CD4-positive, alpha-beta T cell (primary cell): ENCODE results near the gene DBX2. TPM values are rescaled to one million over a fixed set of nuclear protein-coding genes. Genes with fewer than 3 reads are reported as not detected.
"Not testable (repeated sequence)": the region's sequence is repeated elsewhere in the genome, so short reads cannot be mapped to it uniquely, and the experiment has no call there.

Experiments
- ATAC-seq: fragments of 200-7000 bp; cut with Tn5 transposase; one replicate; pipeline ENCODE4 v1.10.0; 2022; ENCODE audit warnings: mild to moderate bottlenecking; ENCODE audit not compliant: poor library complexity
- CTCF ChIA-PET: fragments of 350-600 bp; sonication (Branson Sonifier 250); formaldehyde crosslinking; loops from one replicate; lab custom pipeline; 2021; ENCODE audit warnings: antibody characterized with exemption, inconsistent platforms; lab: Charles Lee
- POLR2A ChIA-PET: fragments of 350-600 bp; sonication (Branson Sonifier 250); formaldehyde crosslinking; loops from one replicate; lab custom pipeline; 2021; ENCODE audit warnings: antibody characterized with exemption, inconsistent platforms; lab: Charles Lee
- DNase-seq, 14 experiments: peaks; one replicate each; pipeline ENCODE4 v3.0.0-alpha.2; 2013 to 2020; ENCODE audit warnings: mixed read lengths in 2 of 14
- H3K27ac ChIP-seq, 2 donors: one replicate each; pipeline versions ENCODE4 v1.5.1 to v1.7.0; 2013; ENCODE audit warnings: low read length in 2 of 2, low read depth in 1 of 2, mild to moderate bottlenecking in 1 of 2
- H3K27me3 ChIP-seq, 2 experiments: 1 replicate in 1 of 2; 2 replicates in 1 of 2; pipeline versions ENCODE4 v1.6.1 to v1.7.0; 2013; ENCODE audit warnings: low read length in 2 of 2, control low read depth in 1 of 2, mild to moderate bottlenecking in 1 of 2, moderate library complexity in 1 of 2; ENCODE audit not compliant: insufficient read depth in 2 of 2, control insufficient read depth in 1 of 2
- H3K36me3 ChIP-seq: one replicate; pipeline ENCODE4 v1.6.1; 2013; ENCODE audit warnings: low read length, control low read depth; ENCODE audit not compliant: insufficient read depth
- H3K4me1 ChIP-seq: one replicate; pipeline ENCODE4 v1.6.1; 2013; ENCODE audit warnings: low read length, control low read depth; ENCODE audit not compliant: insufficient read depth
- H3K4me3 ChIP-seq: one replicate; pipeline ENCODE4 v1.5.1; 2013; ENCODE audit warnings: mild to moderate bottlenecking, low read length, moderate library complexity
- H3K9me3 ChIP-seq, 2 experiments: 1 replicate in 1 of 2; 2 replicates in 1 of 2; pipeline versions ENCODE4 v1.6.1 to v1.7.0; 2013; ENCODE audit warnings: low read length in 2 of 2, mild to moderate bottlenecking in 2 of 2, control low read depth in 1 of 2, moderate library complexity in 1 of 2; ENCODE audit not compliant: control insufficient read depth in 1 of 2, insufficient read depth in 1 of 2
- H3K27ac Mint-ChIP-seq: one replicate; pipeline ENCODE4 v1.8.0; 2020; ENCODE audit warnings: mixed read lengths
- H3K27me3 Mint-ChIP-seq: one replicate; pipeline ENCODE4 v1.8.0; 2021; ENCODE audit warnings: mixed read lengths
- H3K36me3 Mint-ChIP-seq: one replicate; pipeline ENCODE4 v1.8.0; 2021; ENCODE audit warnings: low read depth, mixed read lengths
- H3K4me1 Mint-ChIP-seq: one replicate; pipeline ENCODE4 v1.8.0; 2021; ENCODE audit warnings: low read depth, mixed read lengths
- H3K4me3 Mint-ChIP-seq: one replicate; pipeline ENCODE4 v1.8.0; 2020; ENCODE audit warnings: mild to moderate bottlenecking, mixed read lengths
- H3K9me3 Mint-ChIP-seq: one replicate; pipeline ENCODE4 v1.8.0; 2020; ENCODE audit warnings: mixed read lengths
- CTCF ChIP-seq: fragments of 200-600 bp; IDR thresholded peaks from one replicate; pipeline ENCODE4 v1.8.0; 2022; ENCODE audit warnings: antibody characterized with exemption, mild to moderate bottlenecking
- intact Hi-C, 2 experiments: fragments of 100-400 bp; cut with DNase I in 1 of 2; cut with micrococcal nuclease in 1 of 2; formaldehyde crosslinking; loops; one replicate each; pipeline versions ENCODE4 v1.15.1 to v1.9.0; 2023 to 2025; cut with DNase I, micrococcal nuclease
- total RNA-seq, 174 experiments: library from RNA in 2 of 174; stranded (reverse) in 2 of 174; gene quantifications; one replicate each; pipeline ENCODE4 v1.2.3 and lab custom pipeline; 2021 to 2026

DBX2 gene
- total RNA-seq, 2 experiments from 2014 or later = not detected

- no peaks in the 10 kb centered on the region for H3K36me3 Mint-ChIP-seq
- H3K27ac Mint-ChIP-seq = no peak overlapping the region
- ChIA-PET CTCF (interaction anchor here (1.8 kb wide), 1 partner anchor 13 kb away, joined by 3 read pairs; no protein-coding TSS in a partner anchor), POLR2A (no interaction called here)
- no peak overlapping the region for H3K4me3 Mint-ChIP-seq
- intact Hi-C loops = no loop called here
- no peaks in the 10 kb centered on the region for H3K4me1 ChIP-seq
- H3K27ac ChIP-seq = no peak overlapping the region
- no peak overlapping the region for H3K4me3 ChIP-seq
- H3K9me3 Mint-ChIP-seq = no peaks in the 10 kb centered on the region
- ATAC-seq (no peak), DNase-seq (no peak)
- H3K27me3 ChIP-seq = peaks cover 3 to 7% of the 10 kb centered on the region in 2 experiments
- H3K36me3 ChIP-seq = no peaks in the 10 kb centered on the region
- H3K4me1 Mint-ChIP-seq = no peaks in the 10 kb centered on the region
- TF ChIP-seq CTCF = no peak
- no peaks in the 10 kb centered on the region for H3K9me3 ChIP-seq
- H3K27me3 Mint-ChIP-seq = peaks cover 48% of the 10 kb centered on the region
Observed at GRCh38 chr12:45093051-45093450, 42.2 kb upstream of the DBX2 start.

GRCh38 chr12:45089411-45090075, 38.6 kb upstream of the DBX2 start:
- Histone ChIP-seq H3K4me3 (no peak overlapping the region), H3K4me1 (no peaks in the 10 kb centered on the region), H3K27ac (no peak overlapping the region), H3K36me3 (no peaks in the 10 kb centered on the region), H3K9me3 (peaks cover 0 to 5% of the 10 kb centered on the region in 2 experiments), H3K27me3 (peaks cover 0 to 4% of the 10 kb centered on the region in 2 experiments)
- ChIA-PET CTCF (interaction anchor here (1.0 kb wide), 1 partner anchor 14 kb away, joined by 3 read pairs; no protein-coding TSS in a partner anchor), POLR2A (interaction anchor here (0.7 kb wide), 1 partner anchor 23 kb away, joined by 3 read pairs; no protein-coding TSS in a partner anchor)
- no peak for TF ChIP-seq CTCF
- intact Hi-C loops = no loop called here
- peaks cover 40% of the 10 kb centered on the region for H3K27me3 Mint-ChIP-seq
- H3K36me3 Mint-ChIP-seq = no peaks in the 10 kb centered on the region
- no peak for ATAC-seq
- no peak overlapping the region for H3K27ac Mint-ChIP-seq
- H3K4me1 Mint-ChIP-seq = no peaks in the 10 kb centered on the region
- peaks cover 4% of the 10 kb centered on the region for H3K9me3 Mint-ChIP-seq
- H3K4me3 Mint-ChIP-seq = no peak overlapping the region
- no peak for DNase-seq

- ATAC-seq (no peak), DNase-seq (no peak)
- POLR2A ChIA-PET = no interaction called here
- no peak for TF ChIP-seq CTCF
- H3K4me1 Mint-ChIP-seq = no peaks in the 10 kb centered on the region
- Histone ChIP-seq H3K27me3 (peaks cover 0 to 4% of the 10 kb centered on the region in 2 experiments), H3K27ac (no peak overlapping the region), H3K9me3 (peaks cover 0 to 5% of the 10 kb centered on the region in 2 experiments), H3K36me3 (no peaks in the 10 kb centered on the region), H3K4me1 (no peaks in the 10 kb centered on the region), H3K4me3 (no peak overlapping the region)
- no peaks in the 10 kb centered on the region for H3K36me3 Mint-ChIP-seq
- CTCF ChIA-PET = no interaction called here
- intact Hi-C loops = no loop called here
- peaks cover 4% of the 10 kb centered on the region for H3K9me3 Mint-ChIP-seq
- no peak overlapping the region for H3K4me3 Mint-ChIP-seq
- H3K27me3 Mint-ChIP-seq = peaks cover 39% of the 10 kb centered on the region
- H3K27ac Mint-ChIP-seq = no peak overlapping the region
Observed at GRCh38 chr12:45088608-45089007, 37.7 kb upstream of the DBX2 start.

- H3K4me1 Mint-ChIP-seq, H3K4me3 ChIP-seq, H3K36me3 Mint-ChIP-seq, DNase-seq, H3K9me3 ChIP-seq, H3K27ac ChIP-seq, H3K27ac Mint-ChIP-seq, H3K4me3 Mint-ChIP-seq, intact Hi-C loops, POLR2A ChIA-PET, ATAC-seq, H3K4me1 ChIP-seq, H3K9me3 Mint-ChIP-seq, CTCF ChIA-PET, H3K36me3 ChIP-seq, H3K27me3 ChIP-seq, H3K27me3 Mint-ChIP-seq: not testable (repeated sequence)
Observed at GRCh38 chr12:45084248-45084647, 33.3 kb upstream of the DBX2 start.
